Ammon's horn (tissue), 1 donor: Measurements from ENCODE around the gene STARD9.
"Not testable (repeated sequence)": the region's sequence is repeated elsewhere in the genome, so short reads cannot be mapped to it uniquely, and the experiment has no call there.

ENCODE experiments used
- DNase-seq: peaks from one replicate; pipeline ENCODE4 v3.0.0-alpha.2; 2016; ENCODE audit warnings: low spot score

The STARD9 gene

DNA sequence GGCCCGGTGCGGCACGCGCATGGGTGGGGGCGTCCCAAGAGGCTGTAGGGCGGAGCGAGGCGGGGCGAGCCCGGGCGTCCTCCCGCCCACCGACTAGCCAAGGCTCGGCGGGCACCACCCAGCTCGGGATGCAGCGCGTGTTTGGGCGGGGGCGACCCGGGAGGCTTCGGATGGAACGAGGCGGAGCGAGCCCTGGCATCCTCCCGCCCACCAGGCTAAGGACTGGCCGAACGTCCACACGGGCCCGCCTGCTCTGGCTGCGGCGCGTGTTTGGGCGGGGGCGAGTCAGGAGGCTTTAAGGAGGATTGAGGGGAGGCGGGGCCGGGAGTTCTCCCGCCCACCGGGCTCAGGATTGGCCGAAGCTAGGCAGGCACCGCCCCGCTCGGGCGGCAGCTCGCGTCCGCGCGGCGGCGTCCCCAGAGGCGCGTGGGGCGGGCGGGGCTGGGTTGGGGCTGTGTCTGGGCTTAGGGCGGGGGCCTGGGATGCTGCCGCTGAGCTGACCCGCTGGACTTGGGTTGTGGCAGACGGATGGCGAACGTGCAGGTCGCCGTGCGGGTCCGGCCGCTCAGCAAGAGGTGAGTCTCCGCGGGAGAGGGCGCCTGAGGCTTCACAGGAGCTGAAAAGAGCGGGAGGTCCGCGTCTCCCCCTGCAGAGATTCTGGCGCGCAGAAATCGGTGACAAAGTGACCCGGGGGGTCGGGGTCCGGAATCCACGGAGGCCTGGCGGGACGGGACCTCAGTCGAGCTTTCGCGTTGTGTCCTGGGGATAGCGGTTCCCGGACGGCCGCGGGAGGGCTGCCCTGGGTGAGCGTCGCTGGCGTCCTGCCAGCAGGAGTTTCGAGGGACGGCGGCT, at the start of gene STARD9:
Gene STARD9, plus strand, starts transcription at position 419 of the 852 bp plus-strand sequence. Its CDS starts 110 bp downstream, at position 529.
- peak; percentile 99 for DNase-seq

DNA sequence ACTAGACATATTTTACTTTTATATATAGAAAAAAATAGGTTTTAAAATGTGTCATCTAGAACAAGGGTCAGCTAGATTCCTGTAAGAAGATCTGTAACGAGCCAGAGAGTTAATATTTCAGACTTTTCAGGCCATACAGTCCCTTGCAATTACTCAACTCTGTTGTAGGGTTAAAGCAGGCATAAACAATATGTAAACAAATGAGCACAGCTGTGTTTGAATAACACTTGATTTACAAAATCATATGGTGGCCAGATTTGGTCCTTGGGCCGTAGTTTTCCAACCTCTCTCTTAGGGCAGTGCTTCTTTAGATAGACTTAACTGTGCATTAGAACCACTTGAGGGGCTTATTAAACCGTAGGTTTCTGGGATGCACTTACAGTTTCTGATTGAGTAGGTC, 46.4 kb upstream of the STARD9 start:
- no peak for DNase-seq

DNA sequence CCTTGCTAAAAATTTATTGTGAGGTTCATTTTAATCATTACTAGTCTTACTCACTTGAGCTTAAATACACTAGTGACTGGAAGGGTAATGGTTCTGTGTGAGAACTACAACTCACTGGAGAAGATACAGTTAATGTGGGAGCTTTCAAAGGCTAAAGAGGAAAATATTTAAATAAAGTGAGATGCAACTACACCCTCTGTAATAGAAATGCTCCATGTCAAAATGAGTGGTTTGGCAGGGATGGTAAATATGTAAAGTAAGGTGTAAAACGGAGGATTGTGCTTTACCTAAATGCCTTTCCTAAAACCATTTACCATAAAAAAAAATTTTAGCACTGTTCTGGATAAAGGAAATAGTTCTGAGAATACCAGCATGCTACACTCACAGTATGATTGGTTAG, 42.2 kb upstream of the STARD9 start:
- no peak for DNase-seq

DNA sequence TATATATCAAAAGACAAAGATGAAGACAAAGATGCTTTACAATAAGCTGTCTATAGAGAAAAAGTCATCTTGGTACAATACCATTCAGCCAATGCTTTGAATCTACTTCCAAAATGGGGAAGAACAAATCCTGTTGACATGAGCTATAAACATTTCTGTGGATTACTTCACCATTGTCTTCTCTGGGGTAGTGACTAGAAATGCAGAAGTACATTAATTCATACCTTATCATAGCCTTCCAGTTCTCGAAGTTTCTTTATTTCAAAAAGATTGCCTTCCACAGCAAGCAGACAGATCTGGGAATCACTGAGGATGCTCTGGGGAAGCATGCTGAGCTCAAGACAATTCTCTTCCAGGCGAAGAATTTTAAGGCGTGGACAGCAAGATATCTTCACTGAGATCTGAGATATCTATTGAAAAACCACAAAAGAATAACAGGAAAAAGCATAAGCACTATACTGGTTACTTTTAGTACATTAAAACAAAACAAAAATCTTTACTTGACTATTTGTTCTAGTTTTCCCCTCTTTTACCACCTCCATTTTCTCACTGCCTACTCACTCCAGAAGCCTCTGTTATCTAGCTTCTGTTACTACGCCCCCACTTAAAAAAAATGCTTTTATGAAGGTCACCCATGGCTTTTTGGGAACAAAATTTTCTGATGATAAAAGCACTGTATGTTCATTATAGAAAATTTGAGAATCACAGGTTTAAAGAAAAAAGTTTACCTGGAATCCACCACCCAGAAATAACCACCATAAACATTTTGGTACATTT, 30.4 kb upstream of the STARD9 start:
- DNase-seq, result no peak

DNA sequence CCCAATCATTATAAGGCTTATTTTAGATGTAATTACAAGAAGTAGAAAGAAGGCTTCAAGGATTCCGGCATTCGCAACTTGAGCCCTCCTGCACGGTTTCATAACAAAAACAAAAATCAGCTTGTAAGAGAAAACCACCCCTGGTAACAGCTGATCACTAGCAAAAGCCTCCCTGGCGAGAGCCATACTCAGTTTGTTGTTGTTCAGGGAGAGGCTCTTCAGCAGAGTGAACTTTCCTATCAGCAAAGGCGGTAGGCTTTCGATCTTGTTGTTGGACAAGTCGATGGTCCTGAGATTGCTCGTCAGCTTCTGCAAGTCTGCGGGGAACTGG, 27.5 kb upstream of the STARD9 start:
- no peak for DNase-seq

DNA sequence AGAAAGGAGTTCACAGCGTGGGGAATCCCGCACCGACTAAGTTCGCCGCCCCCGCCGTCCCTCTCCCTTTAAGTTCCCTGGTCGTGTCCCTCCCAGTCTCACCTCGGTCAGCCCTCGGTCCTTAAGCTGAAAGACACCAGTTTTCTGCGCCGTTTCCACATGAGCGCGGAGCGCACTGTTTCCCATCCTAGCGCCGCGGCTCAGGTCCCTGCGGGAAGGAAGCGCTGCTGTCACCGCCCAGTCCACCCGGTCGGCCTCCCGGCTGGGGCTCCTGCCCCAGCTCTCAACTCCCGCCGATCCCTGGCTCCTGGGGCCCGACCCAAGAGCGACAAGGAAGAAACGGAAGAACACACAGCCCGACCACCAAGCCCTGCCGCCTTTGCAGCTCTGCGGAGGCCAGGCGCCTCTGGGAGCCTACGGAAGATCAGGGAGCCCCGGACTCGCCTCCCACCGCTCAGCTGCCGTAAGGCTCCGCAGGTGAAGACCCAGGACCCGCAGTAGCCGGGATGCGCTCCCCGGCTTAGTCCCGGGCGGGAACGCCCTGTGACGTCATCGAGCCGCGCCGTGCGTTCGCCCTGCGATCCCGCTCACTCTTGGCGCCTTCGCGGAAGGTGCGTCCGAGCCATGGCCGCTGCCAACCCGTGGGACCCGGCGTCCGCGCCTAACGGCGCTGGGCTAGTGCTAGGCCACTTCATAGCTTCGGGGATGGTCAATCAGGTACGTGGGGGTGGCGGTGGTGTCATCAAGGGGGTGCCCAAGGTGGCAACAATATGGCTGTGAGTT, 27.0 kb upstream of the STARD9 start, which contains the start of the genes HAUS2 and LRRC57:
Gene HAUS2, plus strand, starts transcription at position 590 of the 783 bp plus-strand sequence. Its CDS starts 35 bp downstream, at position 625.
Gene LRRC57, minus strand, starts transcription at position 545 of the 783 bp plus-strand sequence. Its CDS starts 359 bp downstream, at position 186.
- DNase-seq, result peak; percentile 88

DNA sequence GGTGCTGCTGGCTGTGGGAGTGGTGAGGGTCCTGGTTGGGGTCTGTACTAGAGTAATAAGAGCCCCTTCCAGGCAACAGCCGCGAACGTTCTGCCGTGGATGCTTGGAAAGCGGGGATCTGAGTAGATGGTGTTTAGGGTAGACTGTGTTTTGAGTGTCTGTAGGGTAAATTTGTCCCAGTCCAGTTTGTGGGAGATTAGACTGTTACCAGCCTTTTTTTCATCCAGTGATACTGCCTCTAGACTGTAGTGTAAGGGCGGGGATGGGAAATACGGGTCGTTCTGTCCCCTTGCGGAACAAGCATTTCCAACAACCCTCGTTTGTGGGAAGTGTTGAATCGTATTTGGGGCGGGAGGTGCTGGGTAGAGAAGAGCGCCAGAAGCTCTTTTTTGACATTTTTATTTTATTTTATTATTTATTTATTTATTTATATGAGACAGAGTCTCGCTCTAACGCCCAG, 26.3 kb upstream of the STARD9 start:
- DNase-seq, result peak; percentile 40

DNA sequence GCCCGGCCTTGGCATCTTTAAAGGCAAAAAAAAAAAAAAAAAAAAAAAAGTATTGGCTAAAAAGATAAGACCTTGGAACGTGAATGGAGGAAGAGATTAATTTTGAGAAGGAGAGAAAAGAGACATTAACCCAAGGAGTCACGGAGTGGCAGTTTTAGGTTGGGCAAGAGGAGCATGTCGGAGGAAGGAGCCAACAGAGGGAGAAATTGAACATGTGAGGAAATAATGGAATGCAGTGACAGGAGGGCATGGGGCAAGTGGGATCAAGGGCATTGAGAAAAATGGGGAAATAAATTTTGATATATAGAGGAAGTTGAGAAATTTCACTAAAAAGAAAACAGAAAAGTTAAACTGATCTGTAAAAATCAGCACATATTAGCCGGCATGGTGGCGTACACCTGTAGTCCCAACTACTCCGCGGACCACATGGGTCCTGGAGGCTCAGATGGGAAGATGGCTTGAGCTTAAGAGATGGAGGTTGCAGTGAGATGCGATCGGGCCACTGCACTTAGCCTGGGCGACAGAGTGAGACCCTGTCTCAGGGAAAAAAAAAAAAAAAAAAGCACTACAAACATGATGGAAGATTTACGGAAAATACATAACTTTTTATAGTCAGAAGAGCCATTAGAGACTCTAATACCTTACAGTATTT, 25.5 kb upstream of the STARD9 start:
- no peak for DNase-seq

DNA sequence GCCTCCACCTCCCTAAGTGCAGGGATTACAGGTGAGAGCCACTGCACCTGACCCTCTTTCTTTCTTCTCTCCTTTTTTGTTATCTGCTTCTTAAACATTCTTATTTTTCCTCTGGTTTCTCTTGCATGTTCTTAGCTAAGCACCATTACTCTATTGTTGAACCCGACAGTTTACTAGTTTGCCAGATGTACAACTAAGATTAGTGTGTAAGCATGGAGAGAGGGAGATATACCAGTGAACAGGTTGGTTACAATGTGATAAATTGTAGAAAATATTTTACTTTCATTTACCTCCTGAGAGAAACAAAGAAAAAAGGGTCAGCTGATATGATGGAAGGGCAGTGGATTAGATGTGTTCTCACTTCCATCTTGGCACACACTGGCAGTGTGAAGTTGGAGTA, 21.9 kb upstream of the STARD9 start:
- DNase-seq, result no peak

DNA sequence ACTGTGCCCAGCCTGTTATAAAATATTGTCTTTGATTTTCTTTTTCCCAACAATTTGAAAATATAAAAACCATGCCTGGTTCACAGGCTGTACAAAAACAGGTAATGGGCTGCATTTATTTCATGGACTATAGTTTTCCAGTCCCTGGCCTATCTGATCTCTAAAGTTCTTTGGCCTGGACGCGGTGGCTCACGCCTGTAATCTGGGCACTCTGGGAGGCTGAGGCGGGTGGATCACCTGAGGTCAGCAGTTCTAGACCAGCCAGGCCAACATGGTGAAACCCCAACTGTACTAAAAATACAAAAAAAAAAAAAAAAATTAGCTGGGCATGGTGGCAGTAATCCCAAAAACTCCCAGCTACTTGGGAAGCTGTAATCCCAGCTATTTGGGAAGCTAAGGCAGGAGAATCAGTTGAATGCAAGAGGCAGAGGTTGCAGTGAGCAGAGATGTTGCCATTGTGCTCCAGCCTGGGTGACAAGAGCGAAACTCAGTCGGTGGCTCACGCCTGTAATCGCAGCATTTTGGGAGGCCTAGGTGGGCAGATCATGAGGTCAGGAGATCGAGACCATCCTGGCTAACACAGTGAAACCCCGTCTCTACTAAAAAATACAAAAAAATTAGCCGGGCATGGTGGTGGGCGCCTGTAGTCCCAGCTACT, 18.7 kb upstream of the STARD9 start:
- not testable (repeated sequence) for DNase-seq

DNA sequence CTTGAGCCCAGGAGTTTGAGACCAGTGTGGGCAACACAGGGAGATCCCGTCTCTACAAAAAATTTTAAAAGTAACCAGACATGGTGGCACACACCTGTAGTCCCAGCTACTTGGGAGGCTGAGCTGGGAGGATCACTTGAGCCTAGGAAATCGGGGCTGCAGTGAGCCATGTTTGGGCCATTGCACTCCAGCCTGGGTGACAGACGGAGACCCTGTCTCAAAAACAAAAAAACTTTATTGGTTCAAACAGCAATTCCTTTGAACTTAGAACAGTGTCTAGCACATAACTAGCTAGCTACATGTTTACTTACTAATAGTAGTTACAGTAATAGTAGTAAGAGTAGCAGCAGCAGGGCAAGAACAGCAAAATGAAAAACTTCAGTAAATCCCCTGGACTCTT, 16.7 kb upstream of the STARD9 start:
- no peak for DNase-seq

DNA sequence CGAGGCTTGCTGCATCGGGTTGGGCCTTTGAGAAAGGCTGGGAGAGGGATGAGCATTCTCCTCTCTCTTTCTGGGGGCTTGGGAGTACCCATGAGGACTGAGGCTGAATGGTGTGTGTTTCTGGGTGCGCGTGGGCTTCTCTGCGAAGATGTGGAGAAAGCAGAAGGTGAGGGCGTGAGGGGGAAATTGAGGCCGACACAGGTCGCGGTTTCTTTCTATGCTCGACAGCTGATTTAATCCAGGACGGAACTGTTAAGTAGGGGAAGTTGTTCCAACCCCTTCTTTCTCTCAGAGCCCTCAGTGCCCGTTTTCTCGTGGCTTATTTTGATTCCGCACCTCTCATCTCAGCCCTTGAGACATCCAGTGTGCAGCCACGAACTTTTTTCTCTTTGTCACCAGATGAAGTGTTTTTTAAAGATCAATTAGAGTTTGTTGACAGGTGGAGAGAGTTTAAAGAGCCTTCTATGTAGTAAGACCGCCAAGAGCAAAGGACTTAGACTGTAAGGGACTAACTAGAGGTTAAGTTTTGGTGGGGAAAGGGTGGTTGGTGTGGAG, 711 bp downstream of the STARD9 start:
- peak; percentile 20 for DNase-seq

DNA sequence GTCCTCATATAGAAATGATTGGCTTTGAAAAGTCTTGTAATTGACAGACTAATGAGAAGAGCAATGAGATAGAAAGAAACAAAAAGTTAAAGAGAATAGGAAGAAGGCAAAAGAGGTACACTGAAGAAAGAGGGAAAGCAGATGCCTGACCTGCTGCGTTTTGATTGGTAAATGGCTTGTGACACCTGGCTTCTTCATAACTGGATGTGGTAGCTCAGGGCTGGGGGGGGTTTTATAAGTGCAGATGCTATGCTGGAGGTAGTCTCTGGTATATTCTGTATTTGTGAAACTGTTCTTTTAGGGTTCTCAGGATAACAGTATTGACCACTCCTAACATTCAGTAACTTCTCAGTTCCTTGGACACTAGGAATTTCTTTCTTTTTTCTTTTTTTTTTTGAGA, 1.4 kb downstream of the STARD9 start:
- DNase-seq, result no peak

DNA sequence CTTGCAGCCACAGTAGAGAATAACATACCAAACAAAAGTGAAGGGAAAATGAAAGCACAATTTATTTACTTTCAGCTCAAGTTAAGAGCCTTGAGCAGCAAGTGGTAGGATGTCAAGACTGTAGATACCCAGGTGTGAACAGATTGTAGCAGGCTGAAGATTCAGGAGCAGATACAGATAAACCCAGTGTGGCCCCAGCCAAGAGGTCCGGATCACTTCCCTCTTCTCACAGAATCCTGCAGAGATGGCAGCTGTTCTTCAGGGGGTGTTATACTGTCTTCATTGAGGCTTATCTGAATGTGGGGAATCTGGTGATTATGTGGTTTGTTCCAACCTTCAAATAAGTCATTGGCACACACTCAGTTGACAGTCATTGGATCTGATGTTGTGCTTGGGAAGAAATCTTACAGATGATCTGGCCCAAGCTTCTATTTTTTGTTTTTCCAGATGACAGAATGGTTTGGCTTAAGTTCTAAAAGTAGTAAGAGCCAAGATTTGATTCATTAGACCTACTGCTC, 2.2 kb downstream of the STARD9 start:
- no peak for DNase-seq

DNA sequence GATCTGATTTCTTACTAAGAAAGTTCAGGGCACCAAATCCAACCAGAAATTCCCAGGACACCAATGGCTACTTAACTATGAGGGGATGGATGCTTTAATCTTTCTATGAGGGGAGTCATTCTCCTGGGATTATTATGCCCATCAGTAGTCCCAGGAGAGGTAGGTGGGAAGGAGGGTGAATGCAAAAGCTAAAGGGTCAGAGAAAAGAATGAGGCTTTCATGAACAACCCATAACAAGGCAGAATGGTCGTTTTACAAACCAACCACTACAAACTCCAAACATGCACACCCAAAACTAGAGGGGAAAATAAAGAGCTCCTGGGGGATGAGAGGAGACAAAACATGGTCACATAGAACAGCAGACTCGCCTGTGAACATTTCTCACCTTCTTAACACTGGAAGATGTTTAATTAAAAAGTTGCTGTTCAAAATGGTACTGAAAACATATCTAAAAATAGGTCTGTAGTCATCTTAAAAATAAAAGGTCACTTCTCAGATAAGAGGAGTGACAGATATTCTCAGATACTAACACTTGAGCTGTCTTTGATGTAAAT, 3.7 kb downstream of the STARD9 start:
- no peak for DNase-seq

DNA sequence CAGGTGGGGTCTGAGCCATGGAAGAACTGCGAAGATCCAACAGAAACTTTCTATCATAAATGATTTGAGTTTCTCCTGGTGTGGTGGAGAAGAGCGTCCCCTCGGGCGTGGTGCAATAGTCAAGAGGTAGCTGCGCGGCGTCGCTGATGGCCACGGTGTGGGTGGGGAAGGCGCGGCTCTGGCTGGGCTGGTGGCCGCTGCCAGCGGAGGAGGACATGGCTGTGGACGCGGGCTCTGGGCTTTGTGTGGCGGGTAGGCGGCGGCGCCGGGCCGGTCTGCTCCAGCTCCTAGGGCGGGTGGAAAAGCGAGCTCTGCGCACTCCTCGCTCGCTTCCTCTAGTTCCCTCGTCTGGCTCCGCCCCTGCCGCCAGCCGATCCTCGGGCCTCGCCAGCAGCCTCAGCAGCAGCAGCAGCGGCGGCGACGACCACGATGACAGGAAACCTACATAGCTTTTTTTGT, 5.9 kb downstream of the STARD9 start:
- DNase-seq, result peak; percentile 95

DNA sequence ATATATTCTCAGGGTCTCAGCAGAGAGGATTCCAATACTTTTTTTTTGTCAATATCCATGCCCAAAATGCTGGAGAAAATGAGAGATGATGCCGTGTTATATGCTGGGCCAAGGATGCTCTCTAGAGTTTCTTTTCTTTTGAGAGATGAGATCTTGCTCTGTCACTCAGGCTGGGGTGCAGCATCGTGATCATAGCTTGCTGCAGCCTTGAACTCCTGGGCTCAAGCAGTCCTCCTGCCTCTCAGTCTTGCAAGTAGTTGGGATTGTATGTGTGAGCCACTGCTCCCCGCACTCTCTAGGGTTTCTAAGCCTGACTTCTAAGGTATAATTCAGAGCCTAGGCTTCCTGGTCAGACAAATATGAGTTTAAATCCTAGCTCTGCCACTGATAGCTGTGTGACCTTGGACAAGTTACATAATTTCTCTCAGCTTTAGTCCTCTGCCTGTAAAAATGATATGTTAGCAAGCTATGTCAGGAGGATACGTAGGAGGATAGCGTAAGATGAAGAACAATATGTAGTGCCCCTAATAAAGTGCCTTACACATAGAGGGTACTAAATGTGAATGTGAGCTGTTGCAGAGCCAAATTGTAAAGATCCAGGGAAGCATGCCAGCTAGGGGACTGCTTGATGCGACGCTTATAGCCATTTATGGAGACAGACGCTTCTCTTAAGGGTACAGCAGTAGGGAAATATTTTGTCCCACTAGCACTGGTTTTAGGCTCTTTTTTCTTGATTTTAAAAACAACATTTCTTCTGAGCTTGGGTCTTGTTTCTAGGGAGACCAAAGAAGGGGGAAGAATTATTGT, 7.4 kb downstream of the STARD9 start:
- DNase-seq, result no peak

DNA sequence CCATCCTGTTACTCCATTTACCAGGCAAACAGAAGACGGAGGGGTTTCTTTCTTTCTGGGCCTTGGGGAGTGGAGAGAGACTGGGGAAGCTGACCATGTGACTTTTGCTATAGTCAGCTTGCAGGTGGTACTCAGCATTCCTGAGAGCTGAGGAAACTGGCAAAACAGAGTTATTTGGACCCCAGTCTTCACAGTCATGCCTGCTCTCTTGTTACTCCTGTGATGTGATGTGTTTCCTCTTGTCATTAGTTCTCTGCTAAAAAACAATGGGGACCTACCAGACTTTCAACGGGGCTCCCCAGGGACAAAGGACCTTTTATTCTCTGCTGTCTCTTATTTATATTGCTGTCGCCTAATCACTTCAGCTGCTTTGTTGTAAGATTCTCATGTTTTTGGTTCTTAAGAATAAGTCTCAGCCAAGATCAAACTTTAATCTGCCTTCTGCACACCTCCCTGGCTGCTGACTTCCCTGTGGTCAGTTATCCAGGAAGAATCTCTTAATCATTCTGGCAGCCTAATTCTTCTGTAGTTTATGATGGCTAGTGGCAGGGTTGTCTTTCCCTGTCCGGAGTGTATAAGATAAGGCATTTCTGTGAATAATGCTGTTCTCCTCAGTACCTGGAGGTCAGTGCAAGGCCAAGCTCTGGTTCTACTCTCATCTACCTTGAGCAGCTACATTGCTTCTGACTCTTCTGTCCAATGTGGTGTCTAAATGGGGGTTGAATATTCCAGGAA, 8.8 kb downstream of the STARD9 start:
- peak; percentile 50 for DNase-seq
